HG03571 (cell line): ENCODE results near the gene RREB1.
A peak's percentile ranks its signal among the peaks of the same experiment; 100 is the strongest.

Source experiments
- ATAC-seq: cut with Tn5 transposase; IDR thresholded peaks from one replicate; pipeline ENCODE4 v1.9.1; 2021; ENCODE audit not compliant: unreplicated experiment

The RREB1 gene

GRCh38 chr6:7124636-7125035 lies 16.9 kb downstream of the RREB1 start:
- ATAC-seq = no peak

GRCh38 chr6:7125290-7125689 lies 17.5 kb downstream of the RREB1 start:
- no peak for ATAC-seq

GRCh38 chr6:7126754-7127153 lies 19.0 kb downstream of the RREB1 start:
- ATAC-seq = no peak

GRCh38 chr6:7127680-7128079 lies 19.9 kb downstream of the RREB1 start:
- no peak for ATAC-seq

- no peak for ATAC-seq
These were observed 21.6 kb downstream of the RREB1 start for GRCh38 chr6:7129360-7129759.

- ATAC-seq = no peak
These were observed 22.2 kb downstream of the RREB1 start for GRCh38 chr6:7129784-7130569.

GRCh38 chr6:7131390-7131789 lies 23.6 kb downstream of the RREB1 start:
- ATAC-seq = no peak

GRCh38 chr6:7132398-7133035 lies 24.8 kb downstream of the RREB1 start:
- ATAC-seq = no peak

GRCh38 chr6:7134999-7135745 lies 27.4 kb downstream of the RREB1 start:
- no peak for ATAC-seq

- no peak for ATAC-seq
These were observed 28.0 kb downstream of the RREB1 start for GRCh38 chr6:7135755-7136154.

GRCh38 chr6:7136859-7137334 lies 29.1 kb downstream of the RREB1 start:
- ATAC-seq = peak; percentile 39

- ATAC-seq = peak; percentile 44
These were observed 29.7 kb downstream of the RREB1 start for GRCh38 chr6:7137335-7138045.

- ATAC-seq = no peak
These were observed 30.3 kb downstream of the RREB1 start for GRCh38 chr6:7138046-7138531.

GRCh38 chr6:7138921-7139358 lies 31.2 kb downstream of the RREB1 start:
- no peak for ATAC-seq

- no peak for ATAC-seq
These were observed 32.2 kb downstream of the RREB1 start for GRCh38 chr6:7139835-7140470.

- ATAC-seq = peak; percentile 46
These were observed 33.0 kb downstream of the RREB1 start for GRCh38 chr6:7140631-7141378.

GRCh38 chr6:7142228-7142801 lies 34.6 kb downstream of the RREB1 start:
- ATAC-seq = no peak

- ATAC-seq = no peak
These were observed 35.2 kb downstream of the RREB1 start for GRCh38 chr6:7142918-7143475.

- ATAC-seq = no peak
These were observed 35.8 kb downstream of the RREB1 start for GRCh38 chr6:7143476-7143974.
